ENCODE data around the gene GATAD2B. TPM values are rescaled to one million over a fixed set of nuclear protein-coding genes. Genes with fewer than 3 reads are reported as not detected.
"Not testable (repeated sequence)": the region's sequence is repeated elsewhere in the genome, so short reads cannot be mapped to it uniquely, and the experiment has no call there.

The GATAD2B gene
- total RNA-seq, 1 experiment from 2014 or later = 5.1 TPM

- peak; percentile 80 for DNase-seq (ENCODE audit: low spot score)
These were observed 125.7 kb downstream of the GATAD2B start for GRCh38 chr1:153796786-153797659.

GRCh38 chr1:153795934-153796785, 126.6 kb downstream of the GATAD2B start:
- DNase-seq (ENCODE audit: low spot score) = no peak

GRCh38 chr1:153795330-153795837, 127.4 kb downstream of the GATAD2B start:
- no peak for DNase-seq (ENCODE audit: low spot score)

GRCh38 chr1:153794624-153795329, 128.0 kb downstream of the GATAD2B start:
- DNase-seq (ENCODE audit: low spot score) = no peak

GRCh38 chr1:153793973-153794615, 128.7 kb downstream of the GATAD2B start:
- no peak for DNase-seq (ENCODE audit: low spot score)

GRCh38 chr1:153793261-153793972, 129.4 kb downstream of the GATAD2B start:
- DNase-seq (ENCODE audit: low spot score) = no peak

GRCh38 chr1:153792631-153793041, 130.1 kb downstream of the GATAD2B start:
- no peak for DNase-seq (ENCODE audit: low spot score)

- DNase-seq (ENCODE audit: low spot score) = no peak
These were observed 131.0 kb downstream of the GATAD2B start for GRCh38 chr1:153791648-153792253.

- DNase-seq (ENCODE audit: low spot score) = no peak
These were observed 131.7 kb downstream of the GATAD2B start for GRCh38 chr1:153790966-153791647.

- DNase-seq (ENCODE audit: low spot score) = no peak
These were observed 132.3 kb downstream of the GATAD2B start for GRCh38 chr1:153790313-153790965.

GRCh38 chr1:153789478-153790034, 133.2 kb downstream of the GATAD2B start:
- no peak for DNase-seq (ENCODE audit: low spot score)

- DNase-seq (ENCODE audit: low spot score) = no peak
These were observed 136.6 kb downstream of the GATAD2B start for GRCh38 chr1:153786038-153786790.

GRCh38 chr1:153783233-153784190, 139.3 kb downstream of the GATAD2B start:
- DNase-seq (ENCODE audit: low spot score) = peak; percentile 86

GRCh38 chr1:153782648-153783047, 140.1 kb downstream of the GATAD2B start:
- DNase-seq (ENCODE audit: low spot score) = not testable (repeated sequence)

GRCh38 chr1:153780551-153780950, 142.2 kb downstream of the GATAD2B start:
- DNase-seq (ENCODE audit: low spot score) = no peak

- no peak for DNase-seq (ENCODE audit: low spot score)
These were observed 142.8 kb downstream of the GATAD2B start for GRCh38 chr1:153779781-153780541.
